T-helper 17 cell (primary cell): ENCODE measurements around the gene RBP5. TPM values are rescaled to one million over a fixed set of nuclear protein-coding genes. Genes with fewer than 3 reads are reported as not detected.

Experiments
- ATAC-seq: fragments of 150-1000 bp; cut with Tn5 transposase; 2 replicates; pipeline ENCODE4 v1.10.0; 2021; ENCODE audit warnings: mild to moderate bottlenecking, moderate library complexity
- DNase-seq, 3 donors: peaks; one replicate each; pipeline versions ENCODE4 v3.0.0 to v3.0.0-alpha.2; 2020 to 2021
- H3K9me3 ChIP-seq: one replicate; pipeline ENCODE4 v1.7.0; 2013; ENCODE audit warnings: low read length, mild to moderate bottlenecking; ENCODE audit not compliant: control insufficient read depth, poor library complexity, severe bottlenecking
- H3K27ac Mint-ChIP-seq: one replicate; pipeline ENCODE4 v1.8.0; 2022; ENCODE audit warnings: mild to moderate bottlenecking, moderate library complexity, mixed read lengths
- H3K27me3 Mint-ChIP-seq: one replicate; pipeline ENCODE4 v1.8.0; 2022; ENCODE audit warnings: mixed read lengths
- H3K36me3 Mint-ChIP-seq: one replicate; pipeline ENCODE4 v1.8.0; 2022; ENCODE audit warnings: low read depth, mixed read lengths
- H3K4me1 Mint-ChIP-seq: one replicate; pipeline ENCODE4 v1.8.0; 2022; ENCODE audit warnings: mild to moderate bottlenecking, mixed read lengths
- H3K4me3 Mint-ChIP-seq: one replicate; pipeline ENCODE4 v1.8.0; 2022; ENCODE audit warnings: mild to moderate bottlenecking, moderate library complexity, mixed read lengths
- total RNA-seq, 4 donors: library from RNA in 2 of 4; stranded (reverse) in 2 of 4; gene quantifications; one replicate each; pipeline ENCODE4 v1.2.3 and lab custom pipeline; 2022 to 2026

Gene RBP5
- total RNA-seq, 2 donors from 2014 or later: not detected

- Mint-ChIP-seq H3K4me3 (no peak overlapping the region), H3K27ac (peak overlapping the region; percentile 57), H3K36me3 (peaks cover 3% of the 10 kb centered on the region), H3K4me1 (peaks cover 12% of the 10 kb centered on the region), H3K27me3 (peaks cover 6% of the 10 kb centered on the region)
- no peak for DNase-seq
- no peaks in the 10 kb centered on the region for H3K9me3 ChIP-seq
- ATAC-seq: no peak
These were observed 39.4 kb downstream of the RBP5 start for GRCh38 chr12:7089196-7089871.

GRCh38 chr12:7083125-7083524, 45.6 kb downstream of the RBP5 start:
- Mint-ChIP-seq H3K36me3 (peaks cover 3% of the 10 kb centered on the region), H3K27me3 (no peaks in the 10 kb centered on the region), H3K4me1 (no peaks in the 10 kb centered on the region), H3K4me3 (no peak overlapping the region), H3K27ac (no peak overlapping the region)
- H3K9me3 ChIP-seq: no peaks in the 10 kb centered on the region
- no peak for ATAC-seq
- DNase-seq: no peak

- no peak for ATAC-seq
- H3K27ac Mint-ChIP-seq: no peak overlapping the region
- peaks cover 5% of the 10 kb centered on the region for H3K36me3 Mint-ChIP-seq
- H3K9me3 ChIP-seq: no peaks in the 10 kb centered on the region
- H3K4me3 Mint-ChIP-seq: no peak overlapping the region
- no peak for DNase-seq
- peaks cover 5% of the 10 kb centered on the region for H3K4me1 Mint-ChIP-seq
- peaks cover 10% of the 10 kb centered on the region for H3K27me3 Mint-ChIP-seq
These were observed 47.7 kb downstream of the RBP5 start for GRCh38 chr12:7081037-7081436.

GRCh38 chr12:7079826-7080125, 48.9 kb downstream of the RBP5 start:
- Mint-ChIP-seq H3K27me3 (peaks cover 17% of the 10 kb centered on the region), H3K4me3 (no peak overlapping the region), H3K36me3 (peaks cover 10% of the 10 kb centered on the region), H3K27ac (no peak overlapping the region), H3K4me1 (peaks cover 12% of the 10 kb centered on the region)
- no peak for DNase-seq
- H3K9me3 ChIP-seq: no peaks in the 10 kb centered on the region
- ATAC-seq: no peak

GRCh38 chr12:7078163-7078562, 50.5 kb downstream of the RBP5 start:
- no peaks in the 10 kb centered on the region for H3K9me3 ChIP-seq
- peaks cover 23% of the 10 kb centered on the region for H3K27me3 Mint-ChIP-seq
- DNase-seq (no peak), ATAC-seq (no peak)
- H3K4me3 Mint-ChIP-seq: no peak overlapping the region
- peaks cover 8% of the 10 kb centered on the region for H3K36me3 Mint-ChIP-seq
- H3K27ac Mint-ChIP-seq: no peak overlapping the region
- H3K4me1 Mint-ChIP-seq: peaks cover 12% of the 10 kb centered on the region

- no peaks in the 10 kb centered on the region for H3K9me3 ChIP-seq
- H3K4me1 Mint-ChIP-seq: peaks cover 12% of the 10 kb centered on the region
- DNase-seq (no peak), ATAC-seq (no peak)
- peak overlapping the region; percentile 87 for H3K27ac Mint-ChIP-seq
- peaks cover 35% of the 10 kb centered on the region for H3K27me3 Mint-ChIP-seq
- H3K4me3 Mint-ChIP-seq: no peak overlapping the region
- H3K36me3 Mint-ChIP-seq: peaks cover 7% of the 10 kb centered on the region
These were observed 52.2 kb downstream of the RBP5 start for GRCh38 chr12:7076493-7076892.

- Mint-ChIP-seq H3K4me1 (peaks cover 12% of the 10 kb centered on the region), H3K4me3 (no peak overlapping the region), H3K27ac (peak overlapping the region; percentile 87), H3K36me3 (peaks cover 7% of the 10 kb centered on the region), H3K27me3 (peaks cover 35% of the 10 kb centered on the region)
- no peak for DNase-seq
- no peak for ATAC-seq
- no peaks in the 10 kb centered on the region for H3K9me3 ChIP-seq
These were observed 52.8 kb downstream of the RBP5 start for GRCh38 chr12:7075939-7076338.

GRCh38 chr12:7075518-7075917, 53.2 kb downstream of the RBP5 start:
- H3K27ac Mint-ChIP-seq: peak overlapping the region; percentile 87
- DNase-seq (no peak), ATAC-seq (peak; percentile 28)

GRCh38 chr12:7073946-7074345, 54.7 kb downstream of the RBP5 start:
- peaks cover 53% of the 10 kb centered on the region for H3K27me3 Mint-ChIP-seq
- peaks cover 12% of the 10 kb centered on the region for H3K4me1 Mint-ChIP-seq
- DNase-seq (no peak), ATAC-seq (no peak)
- H3K36me3 Mint-ChIP-seq: peaks cover 7% of the 10 kb centered on the region
- no peaks in the 10 kb centered on the region for H3K9me3 ChIP-seq
- H3K27ac Mint-ChIP-seq: no peak overlapping the region
- no peak overlapping the region for H3K4me3 Mint-ChIP-seq

More at GRCh38 chr12:7075518-7075917, 53.2 kb downstream of the RBP5 start:
- no peaks in the 10 kb centered on the region for H3K9me3 ChIP-seq
- Mint-ChIP-seq H3K4me3 (no peak overlapping the region), H3K4me1 (peaks cover 12% of the 10 kb centered on the region), H3K27me3 (peaks cover 40% of the 10 kb centered on the region), H3K36me3 (peaks cover 7% of the 10 kb centered on the region)

Other genes starting within 250 kb of the RBP5 start
- gene LRRC23, start 224.1 kb downstream of the RBP5 start, total RNA-seq: 10 to 100 TPM in 1 of 2 donors, 1 to 10 TPM in 1; 7.3 to 13.4 TPM
- gene ENO2, start 214.3 kb downstream of the RBP5 start, total RNA-seq: 10 to 100 TPM; 80.2 to 80.7 TPM
- gene ATN1, start 200.9 kb downstream of the RBP5 start, total RNA-seq: 10 to 100 TPM; 24.1 to 28.9 TPM
- gene RNU7-1, start 185.1 kb downstream of the RBP5 start, total RNA-seq: not detected
- gene C12orf57, start 184.9 kb downstream of the RBP5 start, total RNA-seq: 100 to 1,000 TPM; 192 to 226 TPM
- gene PTPN6, start 177.5 kb downstream of the RBP5 start, total RNA-seq: 100 to 1,000 TPM; 115 to 177 TPM
- gene PHB2, start 158.2 kb downstream of the RBP5 start, total RNA-seq: 100 to 1,000 TPM; 145 to 150 TPM
- gene EMG1, start 158.0 kb downstream of the RBP5 start, total RNA-seq: 10 to 100 TPM; 36.2 to 36.9 TPM
- 10 to 100 TPM; 34.3 to 45.2 TPM for gene LPCAT3, start 110.4 kb downstream of the RBP5 start, total RNA-seq
- 1 to 10 TPM; 2.9 to 3.0 TPM for gene C1S, start 68.2 kb downstream of the RBP5 start, total RNA-seq
- 1 to 10 TPM; 3.4 to 7.2 TPM for gene C1R, start 36.4 kb downstream of the RBP5 start, total RNA-seq
- 10 to 100 TPM; 21.4 to 27.2 TPM for gene C1RL, start 19.7 kb downstream of the RBP5 start, total RNA-seq
- gene CLSTN3, start 1.5 kb upstream of the RBP5 start, total RNA-seq: 10 to 100 TPM; 45.8 to 62.6 TPM
- gene PEX5, start 60.8 kb upstream of the RBP5 start, total RNA-seq: 10 to 100 TPM; 13.1 to 14.6 TPM
- gene ACSM4, start 175.2 kb upstream of the RBP5 start, total RNA-seq: not detected